Measurements from ENCODE around the gene AP1B1.

Gene AP1B1

GRCh38 chr22:29306175-29306834, 82.1 kb downstream of the AP1B1 start, which contains the start of gene GAS2L1:
TSS of gene GAS2L1 (plus strand) at chr22:29306650. CDS start at chr22:29308106, 1,456 bp downstream.
- peak within 1 kb of the TSS; percentile 87 for H2AFZ ChIP-seq (ENCODE audit: low read depth, low read length)
- no peak within 1 kb of the TSS for H3K27ac ChIP-seq (ENCODE audit: low read length)
- H3K4me2 ChIP-seq (ENCODE audit: low read length), result peak within 1 kb of the TSS; percentile 92
- no peaks in the 10 kb centered on the region for H3K79me2 ChIP-seq (ENCODE audit: low read length)
- no peaks in the 10 kb centered on the region for H3K9me3 ChIP-seq (ENCODE audit: insufficient read depth, low read length)
- peaks cover 4% of the 10 kb centered on the region; the same call in 1 of the 2 replicates for H3K4me1 ChIP-seq (ENCODE audit: low read length)
- TF ChIP-seq, protein P1, sequence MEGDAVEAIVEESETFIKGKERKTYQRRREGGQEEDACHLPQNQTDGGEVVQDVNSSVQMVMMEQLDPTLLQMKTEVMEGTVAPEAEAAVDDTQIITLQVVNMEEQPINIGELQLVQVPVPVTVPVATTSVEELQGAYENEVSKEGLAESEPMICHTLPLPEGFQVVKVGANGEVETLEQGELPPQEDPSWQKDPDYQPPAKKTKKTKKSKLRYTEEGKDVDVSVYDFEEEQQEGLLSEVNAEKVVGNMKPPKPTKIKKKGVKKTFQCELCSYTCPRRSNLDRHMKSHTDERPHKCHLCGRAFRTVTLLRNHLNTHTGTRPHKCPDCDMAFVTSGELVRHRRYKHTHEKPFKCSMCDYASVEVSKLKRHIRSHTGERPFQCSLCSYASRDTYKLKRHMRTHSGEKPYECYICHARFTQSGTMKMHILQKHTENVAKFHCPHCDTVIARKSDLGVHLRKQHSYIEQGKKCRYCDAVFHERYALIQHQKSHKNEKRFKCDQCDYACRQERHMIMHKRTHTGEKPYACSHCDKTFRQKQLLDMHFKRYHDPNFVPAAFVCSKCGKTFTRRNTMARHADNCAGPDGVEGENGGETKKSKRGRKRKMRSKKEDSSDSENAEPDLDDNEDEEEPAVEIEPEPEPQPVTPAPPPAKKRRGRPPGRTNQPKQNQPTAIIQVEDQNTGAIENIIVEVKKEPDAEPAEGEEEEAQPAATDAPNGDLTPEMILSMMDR (IDR thresholded peaks at IDR 0.05; ENCODE audit: low read depth, low read length), result peak; percentile 47
- TF ChIP-seq EZH2phosphoT487 (IDR thresholded peaks at IDR 0.05; ENCODE audit: low read depth), result no peak
- peak within 1 kb of the TSS; percentile 45 for H3K9ac ChIP-seq (ENCODE audit: low read length)
- peaks cover 6% of the 10 kb centered on the region for H4K20me1 ChIP-seq (ENCODE audit: insufficient read depth, low read length)
- H3K4me3 ChIP-seq (ENCODE audit: low read length), result peak within 1 kb of the TSS; percentile 77
- H3K36me3 ChIP-seq (replicated peaks; ENCODE audit: low read depth, low read length), result peaks cover 2% of the 10 kb centered on the region
- H3K27me3 ChIP-seq (ENCODE audit: low read depth, low read length), result peaks cover 5% of the 10 kb centered on the region; the same call in 1 of the 2 replicates

- Histone ChIP-seq H2AFZ (ENCODE audit: low read depth, low read length) (peak overlapping the region; percentile 87; the same call in 1 of the 2 replicates), H3K4me1 (ENCODE audit: low read length) (peaks cover 4% of the 10 kb centered on the region; the same call in 1 of the 2 replicates), H3K27me3 (ENCODE audit: low read depth, low read length) (peaks cover 5% of the 10 kb centered on the region; the same call in 1 of the 2 replicates), H3K9ac (ENCODE audit: low read length) (no peak overlapping the region), H3K9me3 (ENCODE audit: insufficient read depth, low read length) (no peaks in the 10 kb centered on the region), H3K27ac (ENCODE audit: low read length) (no peak overlapping the region), H3K79me2 (ENCODE audit: low read length) (no peaks in the 10 kb centered on the region), H4K20me1 (ENCODE audit: insufficient read depth, low read length) (peaks cover 11% of the 10 kb centered on the region), H3K4me2 (ENCODE audit: low read length) (peak overlapping the region; percentile 92), H3K36me3 (replicated peaks; ENCODE audit: low read depth, low read length) (peaks cover 4% of the 10 kb centered on the region), H3K4me3 (ENCODE audit: low read length) (peak overlapping the region; percentile 77)
- no peak for TF ChIP-seq EZH2phosphoT487 (IDR thresholded peaks at IDR 0.05; ENCODE audit: low read depth)
- TF ChIP-seq, protein P1 (IDR thresholded peaks at IDR 0.05; ENCODE audit: low read depth, low read length), result no peak
These were observed 82.6 kb downstream of the AP1B1 start for GRCh38 chr22:29305836-29306174.

DNA sequence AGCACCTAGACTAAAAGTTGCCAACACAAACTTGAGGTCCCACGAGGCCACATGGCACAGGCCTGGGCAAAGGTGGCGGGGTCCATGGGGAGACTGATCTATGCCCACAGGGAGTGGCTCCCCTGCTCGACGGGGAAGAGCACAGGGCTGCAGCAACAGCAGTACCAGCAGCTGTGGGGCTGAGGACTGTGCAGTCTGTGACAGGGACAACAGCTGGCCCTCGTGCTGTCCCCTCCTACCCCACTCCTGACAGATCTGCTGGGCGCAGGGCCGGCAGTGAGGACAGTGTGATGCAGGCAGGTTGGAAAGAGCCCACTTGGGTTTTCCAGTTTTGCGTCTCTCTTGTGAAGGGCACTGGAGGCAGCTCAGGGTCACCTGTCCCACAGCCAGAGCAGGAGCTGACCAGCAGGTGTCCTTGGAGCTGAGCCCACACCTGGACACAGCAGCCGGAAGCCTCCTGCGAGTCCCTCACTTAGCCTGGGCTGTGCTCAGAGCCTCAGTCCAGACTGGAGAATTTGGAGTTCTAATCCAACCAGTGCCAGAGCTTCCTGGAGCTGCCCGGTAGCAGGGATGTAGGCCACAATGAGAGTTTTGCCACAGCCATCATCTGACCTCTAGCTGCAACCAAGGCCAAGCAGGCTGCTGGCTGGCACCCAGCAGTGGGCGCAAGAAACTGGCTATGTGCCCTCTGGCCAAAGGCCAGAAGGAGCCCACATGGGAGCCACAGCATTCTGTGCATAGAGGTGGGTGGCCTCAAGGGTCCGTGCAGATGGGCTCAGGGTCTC, 85.5 kb downstream of the AP1B1 start:
- Histone ChIP-seq H2AFZ (ENCODE audit: low read depth, low read length) (no peak overlapping the region), H3K4me1 (ENCODE audit: low read length) (peaks cover 4% of the 10 kb centered on the region; the same call in 1 of the 2 replicates), H3K79me2 (ENCODE audit: low read length) (no peaks in the 10 kb centered on the region), H3K36me3 (replicated peaks; ENCODE audit: low read depth, low read length) (peaks cover 27% of the 10 kb centered on the region), H3K9me3 (ENCODE audit: insufficient read depth, low read length) (no peaks in the 10 kb centered on the region), H3K4me3 (ENCODE audit: low read length) (no peak overlapping the region), H3K9ac (ENCODE audit: low read length) (no peak overlapping the region), H3K27me3 (ENCODE audit: low read depth, low read length) (peaks cover 5% of the 10 kb centered on the region; the same call in 1 of the 2 replicates), H4K20me1 (ENCODE audit: insufficient read depth, low read length) (peaks cover 32% of the 10 kb centered on the region), H3K27ac (ENCODE audit: low read length) (no peak overlapping the region), H3K4me2 (ENCODE audit: low read length) (no peak overlapping the region)
- TF ChIP-seq EZH2phosphoT487 (IDR thresholded peaks at IDR 0.05; ENCODE audit: low read depth), result no peak

GRCh38 chr22:29302402-29302680, 86.0 kb downstream of the AP1B1 start:
- H3K4me3 ChIP-seq (ENCODE audit: low read length), result no peak overlapping the region
- no peak overlapping the region for H3K4me2 ChIP-seq (ENCODE audit: low read length)
- H3K36me3 ChIP-seq (replicated peaks; ENCODE audit: low read depth, low read length), result peaks cover 33% of the 10 kb centered on the region
- no peaks in the 10 kb centered on the region for H3K9me3 ChIP-seq (ENCODE audit: insufficient read depth, low read length)
- no peak overlapping the region for H2AFZ ChIP-seq (ENCODE audit: low read depth, low read length)
- no peaks in the 10 kb centered on the region for H3K79me2 ChIP-seq (ENCODE audit: low read length)
- peaks cover 38% of the 10 kb centered on the region for H4K20me1 ChIP-seq (ENCODE audit: insufficient read depth, low read length)
- peaks cover 4% of the 10 kb centered on the region; the same call in 1 of the 2 replicates for H3K4me1 ChIP-seq (ENCODE audit: low read length)
- TF ChIP-seq EZH2phosphoT487 (IDR thresholded peaks at IDR 0.05; ENCODE audit: low read depth), result no peak
- TF ChIP-seq, protein P1 (IDR thresholded peaks at IDR 0.05; ENCODE audit: low read depth, low read length), result no peak
- no peak overlapping the region for H3K9ac ChIP-seq (ENCODE audit: low read length)
- no peak overlapping the region for H3K27ac ChIP-seq (ENCODE audit: low read length)
- peaks cover 5% of the 10 kb centered on the region; the same call in 1 of the 2 replicates for H3K27me3 ChIP-seq (ENCODE audit: low read depth, low read length)

Data from OCI-LY3 (cell line).